H4 (cell line): ENCODE results near the gene PPTC7. TPM values are rescaled to one million over a fixed set of nuclear protein-coding genes. Genes with fewer than 3 reads are reported as not detected.

Source experiments
- total RNA-seq: library from RNA; depleted of rRNA; stranded (reverse); fragments of >200 nt; shearing (Covaris generic); gene quantifications from 2 replicates; pipeline ENCODE4 v1.2.3, GENCODE V29; 2014; rRNA removed

PPTC7 gene
- total RNA-seq, 1 experiment from 2014 or later = 3.6 TPM

Other genes starting within 250 kb of the PPTC7 start
- gene ANAPC7, start 179.6 kb downstream of the PPTC7 start, total RNA-seq = 50.9 and 54.2 TPM in 2 replicates
- 970 and 1,154 TPM in 2 replicates for gene ARPC3, start 133.0 kb downstream of the PPTC7 start, total RNA-seq
- gene GPN3, start 115.1 kb downstream of the PPTC7 start, total RNA-seq = 37.0 and 50.3 TPM in 2 replicates
- 18.0 TPM in 2 replicates for gene FAM216A, start 114.5 kb downstream of the PPTC7 start, total RNA-seq
- gene VPS29, start 81.2 kb downstream of the PPTC7 start, total RNA-seq = 63.3 and 92.9 TPM in 2 replicates
- 0.21 and 0.53 TPM in 2 replicates for gene RAD9B, start 81.0 kb downstream of the PPTC7 start, total RNA-seq
- gene TCTN1, start 30.8 kb upstream of the PPTC7 start, total RNA-seq = 50.1 and 62.3 TPM in 2 replicates
- gene HVCN1, start 105.8 kb upstream of the PPTC7 start, total RNA-seq = 1.6 TPM in 1 of 2 replicates, not detected in the other
- gene PPP1CC, start 159.6 kb upstream of the PPTC7 start, total RNA-seq = 121 and 144 TPM in 2 replicates